ENCODE results near the gene TUBGCP6. TPM values are rescaled to one million over a fixed set of nuclear protein-coding genes. Genes with fewer than 3 reads are reported as not detected.
A peak's percentile ranks its signal among the peaks of the same experiment; 100 is the strongest.

TUBGCP6 gene
- total RNA-seq, result 100 to 1,000 TPM in 1 of 4 donors, 10 to 100 TPM in 3; 43.8 to 110 (median 73.1) TPM

GRCh38 chr22:50244420-50245213 lies at the start of gene TUBGCP6:
TSS of gene TUBGCP6 (minus strand) at chr22:50245023. CDS start at chr22:50244459, 564 bp downstream.
- Histone ChIP-seq H3K9me3 (no peaks in the 10 kb centered on the region), H3K27ac (peak within 1 kb of the TSS; percentile 93 to 95 (median 94)), H3K27me3 (no peaks in the 10 kb centered on the region), H3K4me1 (peaks cover 35 to 60% (median 45%) of the 10 kb centered on the region in 4 donors), H3K4me3 (peak within 1 kb of the TSS; percentile 66 to 92 (median 89)), H3K36me3 (no peaks in the 10 kb centered on the region)
- intact Hi-C loops (cut with DNase I; ENCODE audit: low total_unique reads), result no loop called here
- DNase-seq, result peak; percentile 96
- 0% methylated on average over 53 of the region's 76 CpGs; no CpG with 5 or more reads in 1 of the 2 donors for WGBS, 2 donors (ENCODE audit: low coverage in 1 of 2)
- in situ Hi-C loops (cut with MboI; ENCODE audit: low pct_ligation_motif_present in 1 of 4, low pct_unique_long_range_greater_than_20kb in 1 of 4, low sequenced_read_pairs in 3 of 4), result no loop called here
- TF ChIP-seq CTCF (IDR thresholded peaks at IDR 0.05), result peak in 4 of 5 experiments; percentile 30 to 75 (median 49)
- TF ChIP-seq POLR2AphosphoS5 (IDR thresholded peaks at IDR 0.05), result peak; percentile 92 to 96 (median 95)
- no peak for TF ChIP-seq EP300 (IDR thresholded peaks at IDR 0.05; ENCODE audit: low read depth)
- peak; percentile 89 for TF ChIP-seq POLR2A (IDR thresholded peaks at IDR 0.05)

- H3K4me1 ChIP-seq, result peaks cover 56 to 63% (median 58%) of the 10 kb centered on the region in 4 donors
- peak overlapping the region in 2 of 4 donors; percentile 24 to 38 for H3K4me3 ChIP-seq
- H3K9me3 ChIP-seq, result no peaks in the 10 kb centered on the region
- 39% methylated on average over 4 of the region's 5 CpGs; no CpG with 5 or more reads in 1 of the 2 donors for WGBS, 2 donors (ENCODE audit: low coverage in 1 of 2)
- intact Hi-C loops (cut with DNase I; ENCODE audit: low total_unique reads), result no loop called here
- H3K27ac ChIP-seq, result peak overlapping the region; percentile 78 to 94 (median 88)
- no peak for DNase-seq
- no peak for TF ChIP-seq EP300 (IDR thresholded peaks at IDR 0.05; ENCODE audit: low read depth)
- TF ChIP-seq POLR2A (IDR thresholded peaks at IDR 0.05), result no peak
- TF ChIP-seq CTCF (IDR thresholded peaks at IDR 0.05), result no peak
- TF ChIP-seq POLR2AphosphoS5 (IDR thresholded peaks at IDR 0.05), result no peak
- in situ Hi-C loops (cut with MboI; ENCODE audit: low pct_ligation_motif_present in 1 of 4, low pct_unique_long_range_greater_than_20kb in 1 of 4, low sequenced_read_pairs in 3 of 4), result no loop called here
- H3K36me3 ChIP-seq, result peaks cover 0 to 11% (median 1%) of the 10 kb centered on the region in 4 donors
- H3K27me3 ChIP-seq, result no peaks in the 10 kb centered on the region
Measured at GRCh38 chr22:50294319-50294656, 49.5 kb upstream of the TUBGCP6 start.

GRCh38 chr22:50293441-50294318 lies 48.9 kb upstream of the TUBGCP6 start:
- TF ChIP-seq POLR2AphosphoS5 (IDR thresholded peaks at IDR 0.05), result peak in 2 of 3 donors; percentile 75 to 77
- peak; percentile 54 for TF ChIP-seq POLR2A (IDR thresholded peaks at IDR 0.05)
- no peak for TF ChIP-seq EP300 (IDR thresholded peaks at IDR 0.05; ENCODE audit: low read depth)
- peak in 3 of 5 experiments; percentile 14 to 39 (median 34) for TF ChIP-seq CTCF (IDR thresholded peaks at IDR 0.05)
- Histone ChIP-seq H3K27me3 (no peaks in the 10 kb centered on the region), H3K36me3 (peaks cover 0 to 17% (median 4%) of the 10 kb centered on the region in 4 donors), H3K9me3 (no peaks in the 10 kb centered on the region), H3K4me1 (peaks cover 50 to 57% (median 52%) of the 10 kb centered on the region in 4 donors), H3K4me3 (peak overlapping the region in 3 of 4 donors; percentile 4 to 38 (median 24)), H3K27ac (peak overlapping the region; percentile 78 to 94 (median 88))
- intact Hi-C loops (cut with DNase I; ENCODE audit: low total_unique reads) (no loop called here), in situ Hi-C loops (cut with MboI; ENCODE audit: low pct_ligation_motif_present in 1 of 4, low pct_unique_long_range_greater_than_20kb in 1 of 4, low sequenced_read_pairs in 3 of 4) (no loop called here)
- peak; percentile 85 for DNase-seq
- WGBS, 2 donors (ENCODE audit: low coverage in 1 of 2), result 15% methylated on average over 34 of the region's 42 CpGs; no CpG with 5 or more reads in 1 of the 2 donors

Measured in transverse colon (tissue), 4 donors.